ENCODE measurements around the gene PPP5C. TPM values are rescaled to one million over a fixed set of nuclear protein-coding genes. Genes with fewer than 3 reads are reported as not detected.

The PPP5C gene
- total RNA-seq, 1 experiment from 2014 or later, result 124 TPM

DNA sequence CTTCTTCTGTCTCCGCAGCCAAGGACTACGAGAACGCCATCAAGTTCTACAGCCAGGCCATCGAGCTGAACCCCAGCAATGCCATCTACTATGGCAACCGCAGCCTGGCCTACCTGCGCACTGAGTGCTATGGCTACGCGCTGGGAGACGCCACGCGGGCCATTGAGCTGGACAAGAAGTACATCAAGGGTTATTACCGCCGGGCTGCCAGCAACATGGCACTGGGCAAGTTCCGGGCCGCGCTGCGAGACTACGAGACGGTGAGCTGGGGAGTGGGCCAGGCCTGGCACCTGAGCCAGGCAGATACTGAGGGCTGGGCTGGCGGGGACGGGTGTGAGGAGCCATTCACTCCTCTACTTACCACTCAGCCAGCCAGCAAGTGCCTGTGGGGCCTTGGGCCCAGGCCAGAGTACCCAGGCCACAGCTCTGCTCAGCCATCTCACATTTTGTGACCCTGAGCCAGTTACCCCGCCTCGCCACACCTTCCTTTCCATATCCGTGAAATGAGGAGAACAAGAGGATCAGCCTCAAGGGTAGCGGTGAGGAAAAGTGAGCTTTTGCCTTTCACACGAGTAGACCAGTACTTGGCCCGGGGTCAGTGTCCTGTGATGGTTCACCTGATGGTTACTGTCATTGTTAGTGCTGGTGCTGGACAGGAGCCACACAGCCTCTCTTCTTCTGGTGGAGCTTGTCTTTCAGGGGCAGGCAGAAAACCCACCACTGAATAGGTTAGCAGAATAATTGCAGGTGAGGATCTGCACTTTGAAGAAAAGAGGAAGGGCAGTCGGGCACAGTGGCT lies 7.0 kb downstream of the PPP5C start:
- Mint-ChIP-seq H3K36me3 (ENCODE audit: insufficient read depth, unreplicated experiment) (peaks cover 42% of the 10 kb centered on the region), H3K4me3 (ENCODE audit: low read depth, unreplicated experiment) (no peak overlapping the region), H3K9me3 (ENCODE audit: low read depth, unreplicated experiment) (no peaks in the 10 kb centered on the region), H3K27me3 (ENCODE audit: unreplicated experiment) (no peaks in the 10 kb centered on the region), H3K27ac (ENCODE audit: unreplicated experiment) (no peak overlapping the region), H3K4me1 (ENCODE audit: low read depth, unreplicated experiment) (peaks cover 80% of the 10 kb centered on the region)
- no peak for DNase-seq
- intact Hi-C loops (cut with micrococcal nuclease; ENCODE audit: unreplicated experiment), result no loop called here
- CTCF ChIA-PET, result interaction anchor here (1.5 kb wide), 1 partner anchor 20 kb away, joined by 4 read pairs; no protein-coding TSS in a partner anchor
- no TSS peak for BruUV-seq (replicated peaks)
- TF ChIP-seq, protein P1, sequence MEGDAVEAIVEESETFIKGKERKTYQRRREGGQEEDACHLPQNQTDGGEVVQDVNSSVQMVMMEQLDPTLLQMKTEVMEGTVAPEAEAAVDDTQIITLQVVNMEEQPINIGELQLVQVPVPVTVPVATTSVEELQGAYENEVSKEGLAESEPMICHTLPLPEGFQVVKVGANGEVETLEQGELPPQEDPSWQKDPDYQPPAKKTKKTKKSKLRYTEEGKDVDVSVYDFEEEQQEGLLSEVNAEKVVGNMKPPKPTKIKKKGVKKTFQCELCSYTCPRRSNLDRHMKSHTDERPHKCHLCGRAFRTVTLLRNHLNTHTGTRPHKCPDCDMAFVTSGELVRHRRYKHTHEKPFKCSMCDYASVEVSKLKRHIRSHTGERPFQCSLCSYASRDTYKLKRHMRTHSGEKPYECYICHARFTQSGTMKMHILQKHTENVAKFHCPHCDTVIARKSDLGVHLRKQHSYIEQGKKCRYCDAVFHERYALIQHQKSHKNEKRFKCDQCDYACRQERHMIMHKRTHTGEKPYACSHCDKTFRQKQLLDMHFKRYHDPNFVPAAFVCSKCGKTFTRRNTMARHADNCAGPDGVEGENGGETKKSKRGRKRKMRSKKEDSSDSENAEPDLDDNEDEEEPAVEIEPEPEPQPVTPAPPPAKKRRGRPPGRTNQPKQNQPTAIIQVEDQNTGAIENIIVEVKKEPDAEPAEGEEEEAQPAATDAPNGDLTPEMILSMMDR (IDR thresholded peaks at IDR 0.05; ENCODE audit: unreplicated experiment), result no peak

- Mint-ChIP-seq H3K4me1 (ENCODE audit: low read depth, unreplicated experiment) (peaks cover 66% of the 10 kb centered on the region), H3K27ac (ENCODE audit: unreplicated experiment) (peak overlapping the region; percentile 69), H3K9me3 (ENCODE audit: low read depth, unreplicated experiment) (no peaks in the 10 kb centered on the region), H3K27me3 (ENCODE audit: unreplicated experiment) (no peaks in the 10 kb centered on the region), H3K36me3 (ENCODE audit: insufficient read depth, unreplicated experiment) (peaks cover 30% of the 10 kb centered on the region), H3K4me3 (ENCODE audit: low read depth, unreplicated experiment) (peak overlapping the region; percentile 41)
- BruUV-seq (replicated peaks), result no TSS peak
- TF ChIP-seq, protein P1 (IDR thresholded peaks at IDR 0.05; ENCODE audit: unreplicated experiment), result no peak
- intact Hi-C loops (cut with micrococcal nuclease; ENCODE audit: unreplicated experiment), result no loop called here
- CTCF ChIA-PET, result interaction anchor here (0.5 to 3.9 kb wide), 4 partner anchors 18 to 949 kb away, joined by 4 to 20 read pairs (median 8); no protein-coding TSS in a partner anchor
- peak; percentile 36 for DNase-seq
These were observed 8.6 kb downstream of the PPP5C start for GRCh38 chr19:46355234-46356148.

- CTCF ChIA-PET, result interaction anchor here (0.5 to 3.9 kb wide), 3 partner anchors 13 to 948 kb away, joined by 3 to 20 read pairs (median 7); no protein-coding TSS in a partner anchor
- H3K4me1 Mint-ChIP-seq (ENCODE audit: low read depth, unreplicated experiment), result peaks cover 60% of the 10 kb centered on the region
- H3K27ac Mint-ChIP-seq (ENCODE audit: unreplicated experiment), result peak overlapping the region; percentile 69
- H3K9me3 Mint-ChIP-seq (ENCODE audit: low read depth, unreplicated experiment), result no peaks in the 10 kb centered on the region
- H3K27me3 Mint-ChIP-seq (ENCODE audit: unreplicated experiment), result no peaks in the 10 kb centered on the region
- H3K4me3 Mint-ChIP-seq (ENCODE audit: low read depth, unreplicated experiment), result no peak overlapping the region
- intact Hi-C loops (cut with micrococcal nuclease; ENCODE audit: unreplicated experiment), result no loop called here
- TF ChIP-seq, protein P1 (IDR thresholded peaks at IDR 0.05; ENCODE audit: unreplicated experiment), result no peak
- BruUV-seq (replicated peaks), result no TSS peak
- peaks cover 29% of the 10 kb centered on the region for H3K36me3 Mint-ChIP-seq (ENCODE audit: insufficient read depth, unreplicated experiment)
- DNase-seq, result no peak
These were observed 9.5 kb downstream of the PPP5C start for GRCh38 chr19:46356149-46357055.

Data from Calu3 (cell line).